ENCODE measurements around the gene RAB40C. TPM values are rescaled to one million over a fixed set of nuclear protein-coding genes. Genes with fewer than 3 reads are reported as not detected.

RAB40C gene
- total RNA-seq, 1 donor from 2014 or later, result 31.6 TPM

DNA sequence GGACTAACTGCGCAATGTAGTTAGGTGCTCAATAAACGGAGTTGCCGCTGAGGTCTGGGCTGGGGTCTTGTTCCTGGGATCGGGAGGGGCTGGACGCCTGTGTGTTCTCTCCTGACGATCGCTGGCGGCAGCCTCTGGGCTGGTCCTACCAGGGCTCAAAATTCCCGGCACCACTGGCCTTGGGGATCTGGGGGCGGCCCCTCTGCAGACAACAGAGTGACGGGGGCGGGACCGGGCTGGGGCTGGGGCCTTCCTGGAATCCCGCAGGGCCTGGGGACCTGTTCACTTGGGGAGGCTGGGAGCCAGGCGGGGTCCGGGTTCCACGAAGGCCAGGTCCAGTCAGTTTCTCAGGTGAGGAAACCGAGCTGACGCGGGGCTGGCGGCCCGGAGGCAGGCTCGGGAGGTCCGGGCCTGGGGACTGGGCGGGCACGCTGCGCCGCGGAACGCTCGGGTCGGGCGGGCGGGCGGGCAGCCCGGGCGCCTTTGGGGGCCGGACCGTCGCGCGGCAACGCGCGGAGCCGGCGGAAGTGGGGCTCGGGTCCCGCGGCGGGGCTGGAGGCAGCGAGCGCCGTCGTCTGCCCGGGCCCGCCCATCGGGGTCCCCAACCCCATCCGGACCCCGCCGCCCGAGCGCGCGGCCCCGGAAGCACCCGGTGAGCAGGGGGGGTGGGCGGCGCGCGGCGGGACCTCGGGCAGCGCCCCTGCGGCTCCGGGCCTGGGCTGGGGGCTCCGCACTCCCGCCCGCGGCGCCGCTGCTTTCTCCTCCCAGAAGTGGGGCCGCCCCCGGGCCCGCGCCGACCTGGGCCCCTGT lies 20.2 kb upstream of the RAB40C start, which contains the start of gene PIGQ:
PIGQ (plus strand) TSS at position 524 of the 810 bp plus-strand sequence. CDS start 4,107 bp downstream, outside the sequence.
- H3K4me3 Mint-ChIP-seq, result peak within 1 kb of the TSS; percentile 93
- H3K4me1 Mint-ChIP-seq, result peaks cover 29% of the 10 kb centered on the region
- TF ChIP-seq, protein P1, sequence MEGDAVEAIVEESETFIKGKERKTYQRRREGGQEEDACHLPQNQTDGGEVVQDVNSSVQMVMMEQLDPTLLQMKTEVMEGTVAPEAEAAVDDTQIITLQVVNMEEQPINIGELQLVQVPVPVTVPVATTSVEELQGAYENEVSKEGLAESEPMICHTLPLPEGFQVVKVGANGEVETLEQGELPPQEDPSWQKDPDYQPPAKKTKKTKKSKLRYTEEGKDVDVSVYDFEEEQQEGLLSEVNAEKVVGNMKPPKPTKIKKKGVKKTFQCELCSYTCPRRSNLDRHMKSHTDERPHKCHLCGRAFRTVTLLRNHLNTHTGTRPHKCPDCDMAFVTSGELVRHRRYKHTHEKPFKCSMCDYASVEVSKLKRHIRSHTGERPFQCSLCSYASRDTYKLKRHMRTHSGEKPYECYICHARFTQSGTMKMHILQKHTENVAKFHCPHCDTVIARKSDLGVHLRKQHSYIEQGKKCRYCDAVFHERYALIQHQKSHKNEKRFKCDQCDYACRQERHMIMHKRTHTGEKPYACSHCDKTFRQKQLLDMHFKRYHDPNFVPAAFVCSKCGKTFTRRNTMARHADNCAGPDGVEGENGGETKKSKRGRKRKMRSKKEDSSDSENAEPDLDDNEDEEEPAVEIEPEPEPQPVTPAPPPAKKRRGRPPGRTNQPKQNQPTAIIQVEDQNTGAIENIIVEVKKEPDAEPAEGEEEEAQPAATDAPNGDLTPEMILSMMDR (conservative IDR thresholded peaks at IDR 0.05), result no peak
- peaks cover 2% of the 10 kb centered on the region for H3K27me3 Mint-ChIP-seq (ENCODE audit: low read depth)
- peak within 1 kb of the TSS; percentile 71 for H3K27ac Mint-ChIP-seq (ENCODE audit: unreplicated experiment)
- no peaks in the 10 kb centered on the region for H3K9me3 Mint-ChIP-seq
- peak; percentile 59 for DNase-seq (ENCODE audit: low read depth, low spot score)
- no peaks in the 10 kb centered on the region for H3K36me3 Mint-ChIP-seq (ENCODE audit: low read depth)

DNA sequence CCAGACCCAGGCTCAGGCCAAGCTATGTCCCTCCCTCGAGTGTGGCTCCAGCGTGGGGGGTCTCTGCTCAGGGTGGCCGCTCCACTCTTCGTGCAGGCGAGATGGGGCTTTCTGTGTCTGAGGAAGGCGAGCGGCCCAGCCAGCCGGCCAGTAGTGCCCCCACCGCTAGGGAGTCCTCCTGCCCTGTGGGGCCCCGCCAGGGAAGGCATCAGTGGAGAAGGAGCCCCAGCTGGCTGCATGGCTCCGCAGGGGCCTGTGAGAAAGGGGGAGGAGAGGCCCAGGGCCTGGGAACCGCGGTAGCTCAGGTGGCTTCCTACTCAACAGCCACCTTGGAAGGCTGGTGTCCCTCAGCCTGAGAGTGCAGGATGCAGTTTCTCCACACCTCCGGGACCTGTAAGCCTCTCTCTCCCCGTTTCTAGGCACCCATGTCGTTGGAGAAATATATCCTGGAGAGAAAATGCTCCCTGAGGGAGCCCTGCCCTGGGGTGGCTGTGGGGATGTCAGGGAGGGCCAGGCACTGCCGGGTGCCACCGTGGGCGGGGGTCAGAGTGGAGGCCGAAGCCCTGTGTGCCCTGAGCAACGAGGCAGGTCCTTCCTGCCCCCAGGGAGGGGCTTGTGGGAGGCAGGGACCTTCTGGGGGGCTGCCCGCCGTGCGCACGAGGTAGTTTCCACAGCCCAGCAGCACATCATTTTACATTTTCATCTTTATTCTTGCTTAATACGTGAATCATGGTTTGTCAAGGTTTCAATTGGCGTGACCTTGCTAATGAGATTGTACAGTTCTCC lies 16.8 kb upstream of the RAB40C start:
- no peak overlapping the region for H3K4me3 Mint-ChIP-seq
- H3K27ac Mint-ChIP-seq (ENCODE audit: unreplicated experiment), result no peak overlapping the region

DNA sequence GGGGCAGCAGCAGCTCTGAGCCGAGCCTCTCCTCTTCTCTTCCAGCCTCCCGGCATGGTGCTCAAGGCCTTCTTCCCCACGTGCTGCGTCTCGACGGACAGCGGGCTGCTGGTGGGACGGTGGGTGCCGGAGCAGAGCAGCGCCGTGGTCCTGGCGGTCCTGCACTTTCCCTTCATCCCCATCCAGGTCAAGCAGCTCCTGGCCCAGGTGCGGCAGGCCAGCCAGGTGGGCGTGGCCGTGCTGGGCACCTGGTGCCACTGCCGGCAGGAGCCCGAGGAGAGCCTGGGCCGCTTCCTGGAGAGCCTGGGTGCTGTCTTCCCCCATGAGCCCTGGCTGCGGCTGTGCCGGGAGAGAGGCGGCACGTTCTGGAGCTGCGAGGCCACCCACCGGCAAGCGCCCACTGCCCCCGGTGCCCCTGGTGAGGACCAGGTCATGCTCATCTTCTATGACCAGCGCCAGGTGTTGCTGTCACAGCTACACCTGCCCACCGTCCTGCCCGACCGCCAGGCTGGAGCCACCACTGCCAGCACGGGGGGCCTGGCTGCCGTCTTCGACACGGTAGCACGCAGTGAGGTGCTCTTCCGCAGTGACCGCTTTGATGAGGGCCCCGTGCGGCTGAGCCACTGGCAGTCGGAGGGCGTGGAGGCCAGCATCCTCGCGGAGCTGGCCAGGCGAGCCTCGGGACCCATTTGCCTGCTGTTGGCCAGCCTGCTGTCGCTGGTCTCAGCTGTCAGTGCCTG lies 15.7 kb upstream of the RAB40C start:
- no peak for DNase-seq (ENCODE audit: low read depth, low spot score)
- no peak overlapping the region for H3K4me3 Mint-ChIP-seq
- H3K36me3 Mint-ChIP-seq (ENCODE audit: low read depth), result no peaks in the 10 kb centered on the region
- H3K4me1 Mint-ChIP-seq, result peaks cover 21% of the 10 kb centered on the region
- H3K9me3 Mint-ChIP-seq, result no peaks in the 10 kb centered on the region
- TF ChIP-seq, protein P1 (conservative IDR thresholded peaks at IDR 0.05), result no peak
- H3K27ac Mint-ChIP-seq (ENCODE audit: unreplicated experiment), result no peak overlapping the region
- H3K27me3 Mint-ChIP-seq (ENCODE audit: low read depth), result no peaks in the 10 kb centered on the region

More for the DNA sequence above, 16.8 kb upstream of the RAB40C start:
- no peak for DNase-seq (ENCODE audit: low read depth, low spot score)
- no peaks in the 10 kb centered on the region for H3K9me3 Mint-ChIP-seq
- no peaks in the 10 kb centered on the region for H3K27me3 Mint-ChIP-seq (ENCODE audit: low read depth)
- H3K4me1 Mint-ChIP-seq, result peaks cover 25% of the 10 kb centered on the region
- no peaks in the 10 kb centered on the region for H3K36me3 Mint-ChIP-seq (ENCODE audit: low read depth)
- TF ChIP-seq, protein P1 (conservative IDR thresholded peaks at IDR 0.05), result no peak

DNA sequence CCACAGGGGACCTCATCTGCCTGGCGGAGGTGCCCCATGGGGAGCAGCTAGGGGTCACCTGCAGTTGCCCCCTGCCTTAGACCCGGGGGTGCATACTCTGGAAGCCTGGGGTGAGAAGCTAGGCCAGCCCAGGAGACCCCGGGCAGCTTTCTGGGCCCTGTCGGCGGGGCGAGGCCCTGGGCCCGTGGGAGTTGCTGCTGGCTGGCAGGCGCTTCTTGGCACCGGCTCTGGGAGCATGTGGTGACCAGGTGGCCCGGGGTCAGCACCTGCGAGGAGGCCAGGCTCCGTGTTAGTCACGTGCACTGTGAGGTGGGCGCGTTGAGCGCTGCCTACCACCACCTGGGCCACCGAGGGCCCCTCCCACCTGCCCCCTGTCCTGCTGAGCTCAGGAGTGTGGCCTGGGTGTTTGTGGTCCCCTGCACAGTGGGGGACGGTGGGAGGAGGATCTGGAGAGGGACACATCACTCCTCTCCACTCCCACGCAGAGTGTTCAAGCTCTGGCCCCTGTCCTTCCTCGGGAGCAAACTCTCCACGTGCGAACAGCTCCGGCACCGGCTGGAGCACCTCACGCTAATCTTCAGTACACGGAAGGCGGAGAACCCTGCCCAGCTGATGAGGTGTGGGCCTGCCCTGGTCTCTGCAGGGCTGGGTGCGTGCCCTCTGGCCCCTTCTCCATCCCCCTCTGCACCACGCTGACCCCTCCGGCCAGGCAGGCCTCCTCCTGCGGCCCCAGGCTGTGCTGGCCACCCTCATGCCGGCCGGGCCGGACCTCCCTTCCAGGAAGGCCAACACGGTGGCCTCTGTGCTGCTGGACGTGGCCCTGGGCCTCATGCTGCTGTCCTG lies 14.3 kb upstream of the RAB40C start:
- no peaks in the 10 kb centered on the region for H3K27me3 Mint-ChIP-seq (ENCODE audit: low read depth)
- no peaks in the 10 kb centered on the region for H3K36me3 Mint-ChIP-seq (ENCODE audit: low read depth)
- H3K4me3 Mint-ChIP-seq, result no peak overlapping the region
- H3K27ac Mint-ChIP-seq (ENCODE audit: unreplicated experiment), result no peak overlapping the region
- H3K4me1 Mint-ChIP-seq, result peaks cover 16% of the 10 kb centered on the region
- TF ChIP-seq, protein P1 (conservative IDR thresholded peaks at IDR 0.05), result no peak
- no peaks in the 10 kb centered on the region for H3K9me3 Mint-ChIP-seq
- no peak for DNase-seq (ENCODE audit: low read depth, low spot score)
